Transverse colon (tissue), 4 donors: Measurements from ENCODE around the gene RAPGEFL1. TPM values are rescaled to one million over a fixed set of nuclear protein-coding genes. Genes with fewer than 3 reads are reported as not detected.
A peak's percentile ranks its signal among the peaks of the same experiment; 100 is the strongest.

Experiments used
- DNase-seq: peaks from one replicate; pipeline ENCODE4 v3.0.0-alpha.2; 2019
- H3K27ac ChIP-seq, 4 donors: fragments of 200-600 bp; sonication (generic); 2 replicates each; pipeline ENCODE4 v1.5.1; 2016 to 2018; ENCODE audit warnings: inconsistent platforms in 4 of 4
- H3K27me3 ChIP-seq: fragments of 200-600 bp; sonication (generic); 2 replicates; pipeline ENCODE4 v1.5.1; 2017; ENCODE audit warnings: inconsistent platforms
- H3K36me3 ChIP-seq, 4 donors: fragments of 200-600 bp; sonication (generic); 2 replicates each; pipeline ENCODE4 v1.5.1; 2017 to 2019; ENCODE audit warnings: inconsistent platforms in 4 of 4
- H3K4me1 ChIP-seq, 4 donors: fragments of 200-600 bp; sonication (generic); 2 replicates each; pipeline ENCODE4 v1.5.1; 2017 to 2020; ENCODE audit warnings: inconsistent platforms in 4 of 4
- H3K4me3 ChIP-seq, 4 donors: fragments of 200-600 bp; sonication (generic); 1 replicate in 1 of 4; 2 replicates in 3 of 4; pipeline versions ENCODE4 v1.5.1 to v1.6.1; 2017 to 2019; ENCODE audit warnings: inconsistent platforms in 4 of 4
- H3K9me3 ChIP-seq, 2 donors: fragments of 200-600 bp; sonication (generic); 2 replicates each; pipeline ENCODE4 v1.5.1; 2017 to 2019; ENCODE audit warnings: inconsistent platforms in 2 of 2
- EP300 ChIP-seq: sonication (generic); formaldehyde crosslinking; IDR thresholded peaks from one replicate; pipeline ENCODE4 v1.6.1; 2017; ENCODE audit warnings: antibody characterized with exemption, low read depth
- POLR2A ChIP-seq: fragments of 450-650 bp; IDR thresholded peaks from one replicate; pipeline ENCODE4 v1.6.1; 2016; ENCODE audit warnings: antibody characterized with exemption, mild to moderate bottlenecking, moderate library complexity
- POLR2AphosphoS5 ChIP-seq, 3 donors: sonication (generic); formaldehyde crosslinking; IDR thresholded peaks; one replicate each; pipeline ENCODE4 v1.6.1; 2016; ENCODE audit warnings: antibody characterized with exemption in 3 of 3
- WGBS, 2 donors: methylation state at CpG; one replicate each; pipeline ENCODE4 v1.1.5; 2018; ENCODE audit warnings: low coverage in 1 of 2; 5-methylcytosine and 5-hydroxymethylcytosine counted together
- in situ Hi-C, 4 donors: fragments of 200-750 bp; cut with MboI; loops; one replicate each; pipeline versions ENCODE4 v1.15.0 to v1.15.1; 2017; ENCODE audit warnings: low sequenced_read_pairs in 3 of 4, low pct_ligation_motif_present in 1 of 4, low pct_unique_long_range_greater_than_20kb in 1 of 4
- intact Hi-C: fragments of 100-400 bp; cut with DNase I; formaldehyde crosslinking; loops from one replicate; pipeline ENCODE4 v1.15.1; 2023; ENCODE audit warnings: low total_unique reads
- total RNA-seq, 4 donors: library from RNA; depleted of rRNA; stranded (reverse); fragments of >200 nt; gene quantifications; one replicate each; pipeline ENCODE4 v1.1.0, GENCODE V29; 2016
- TF ChIP-seq, protein P1 (sequence below), 5 experiments: fragments of 200-600 bp in 3 of 5; fragments of 450-650 bp in 2 of 5; sonication (generic) in 3 of 5; IDR thresholded peaks; 1 replicate in 2 of 5; 2 replicates in 3 of 5; pipeline ENCODE4 v1.5.1; 2016 to 2017; ENCODE audit warnings: antibody characterized with exemption in 5 of 5, inconsistent platforms in 3 of 5, mild to moderate bottlenecking in 2 of 5, moderate library complexity in 1 of 5

Gene RAPGEFL1, protein sequence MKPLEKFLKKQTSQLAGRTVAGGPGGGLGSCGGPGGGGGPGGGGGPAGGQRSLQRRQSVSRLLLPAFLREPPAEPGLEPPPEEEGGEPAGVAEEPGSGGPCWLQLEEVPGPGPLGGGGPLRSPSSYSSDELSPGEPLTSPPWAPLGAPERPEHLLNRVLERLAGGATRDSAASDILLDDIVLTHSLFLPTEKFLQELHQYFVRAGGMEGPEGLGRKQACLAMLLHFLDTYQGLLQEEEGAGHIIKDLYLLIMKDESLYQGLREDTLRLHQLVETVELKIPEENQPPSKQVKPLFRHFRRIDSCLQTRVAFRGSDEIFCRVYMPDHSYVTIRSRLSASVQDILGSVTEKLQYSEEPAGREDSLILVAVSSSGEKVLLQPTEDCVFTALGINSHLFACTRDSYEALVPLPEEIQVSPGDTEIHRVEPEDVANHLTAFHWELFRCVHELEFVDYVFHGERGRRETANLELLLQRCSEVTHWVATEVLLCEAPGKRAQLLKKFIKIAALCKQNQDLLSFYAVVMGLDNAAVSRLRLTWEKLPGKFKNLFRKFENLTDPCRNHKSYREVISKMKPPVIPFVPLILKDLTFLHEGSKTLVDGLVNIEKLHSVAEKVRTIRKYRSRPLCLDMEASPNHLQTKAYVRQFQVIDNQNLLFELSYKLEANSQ
- 100 to 1,000 TPM; 220 to 411 (median 308) TPM for total RNA-seq

DNA sequence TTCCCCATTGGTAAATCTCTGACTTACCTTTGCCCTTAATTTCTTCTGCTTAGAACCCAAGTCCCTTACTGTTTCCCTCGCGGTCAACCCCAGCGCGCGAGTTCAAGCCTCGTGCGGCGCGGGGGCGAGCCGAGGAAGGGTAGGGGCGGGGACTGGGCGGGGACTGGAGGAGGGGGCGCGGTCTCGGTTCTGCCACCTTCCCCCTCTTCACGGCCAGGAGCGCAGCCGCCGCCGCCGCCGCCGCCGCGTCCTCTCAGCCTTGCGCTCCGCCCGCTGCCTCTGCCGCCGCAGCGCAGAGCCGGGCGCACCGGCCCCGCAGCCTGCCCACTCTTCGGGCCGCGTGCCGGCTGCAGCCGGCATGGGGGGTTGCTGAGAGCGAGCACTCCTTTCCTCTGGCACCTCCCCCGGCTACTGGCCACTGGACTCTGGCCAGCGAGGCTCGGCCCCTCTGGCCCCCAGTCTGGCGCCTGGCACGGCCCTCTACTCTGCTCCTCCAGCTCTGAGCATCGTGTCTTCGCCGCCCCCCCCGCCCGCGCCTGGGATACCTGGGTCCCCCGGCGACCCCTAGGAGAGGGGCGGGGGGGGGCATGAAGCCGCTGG is at the start of gene RAPGEFL1:
TSS of gene RAPGEFL1 (plus strand) at position 196 of the 600 bp plus-strand sequence. CDS start at position 588, 392 bp downstream.
- WGBS, 2 donors: 0% methylated on average over 1 to 26 of the region's 57 CpGs
- H3K4me3 ChIP-seq: peak within 1 kb of the TSS; percentile 55 to 79 (median 64)
- in situ Hi-C loops (loop anchor here in 1 of 4 donors (25.0 kb wide), 1 partner anchor 110 kb away; the partner anchor contains the start of gene CDC6), intact Hi-C loops (no loop called here)
- no peaks in the 10 kb centered on the region for H3K9me3 ChIP-seq
- peak within 1 kb of the TSS; percentile 89 to 92 (median 91) for H3K27ac ChIP-seq
- H3K27me3 ChIP-seq: no peaks in the 10 kb centered on the region
- peaks cover 9 to 47% (median 33%) of the 10 kb centered on the region in 4 donors for H3K4me1 ChIP-seq
- TF ChIP-seq POLR2AphosphoS5 (IDR thresholded peaks at IDR 0.05) (peak in 2 of 3 donors; percentile 86 to 91), EP300 (no peak), POLR2A (peak; percentile 70)
- TF ChIP-seq, protein P1, sequence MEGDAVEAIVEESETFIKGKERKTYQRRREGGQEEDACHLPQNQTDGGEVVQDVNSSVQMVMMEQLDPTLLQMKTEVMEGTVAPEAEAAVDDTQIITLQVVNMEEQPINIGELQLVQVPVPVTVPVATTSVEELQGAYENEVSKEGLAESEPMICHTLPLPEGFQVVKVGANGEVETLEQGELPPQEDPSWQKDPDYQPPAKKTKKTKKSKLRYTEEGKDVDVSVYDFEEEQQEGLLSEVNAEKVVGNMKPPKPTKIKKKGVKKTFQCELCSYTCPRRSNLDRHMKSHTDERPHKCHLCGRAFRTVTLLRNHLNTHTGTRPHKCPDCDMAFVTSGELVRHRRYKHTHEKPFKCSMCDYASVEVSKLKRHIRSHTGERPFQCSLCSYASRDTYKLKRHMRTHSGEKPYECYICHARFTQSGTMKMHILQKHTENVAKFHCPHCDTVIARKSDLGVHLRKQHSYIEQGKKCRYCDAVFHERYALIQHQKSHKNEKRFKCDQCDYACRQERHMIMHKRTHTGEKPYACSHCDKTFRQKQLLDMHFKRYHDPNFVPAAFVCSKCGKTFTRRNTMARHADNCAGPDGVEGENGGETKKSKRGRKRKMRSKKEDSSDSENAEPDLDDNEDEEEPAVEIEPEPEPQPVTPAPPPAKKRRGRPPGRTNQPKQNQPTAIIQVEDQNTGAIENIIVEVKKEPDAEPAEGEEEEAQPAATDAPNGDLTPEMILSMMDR (IDR thresholded peaks at IDR 0.05): no peak
- DNase-seq: peak; percentile 91
- no peaks in the 10 kb centered on the region for H3K36me3 ChIP-seq

DNA sequence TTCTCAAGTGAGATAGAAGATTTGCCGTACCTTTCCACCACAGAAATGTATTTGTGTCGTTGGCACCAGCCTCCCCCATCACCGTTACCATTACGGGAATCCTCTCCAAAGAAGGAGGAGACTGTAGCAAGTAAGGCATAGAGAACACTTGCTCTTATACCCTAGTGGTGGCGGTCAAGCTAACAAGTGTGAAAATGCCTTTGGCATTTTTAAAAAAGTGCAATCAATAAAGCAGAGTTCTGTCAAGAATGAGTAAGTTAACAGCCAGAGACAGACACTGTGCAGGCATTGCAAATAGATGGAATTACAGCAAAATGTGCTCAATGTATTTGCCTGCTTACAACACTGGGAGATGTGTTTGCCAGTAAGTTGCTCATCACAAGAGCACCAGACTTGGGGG is 47.8 kb upstream of the RAPGEFL1 start:
- Histone ChIP-seq H3K4me3 (no peak overlapping the region), H3K9me3 (no peaks in the 10 kb centered on the region), H3K4me1 (peaks cover 10 to 37% (median 17%) of the 10 kb centered on the region in 4 donors), H3K27me3 (no peaks in the 10 kb centered on the region), H3K36me3 (peaks cover 0 to 75% (median 27%) of the 10 kb centered on the region in 4 donors), H3K27ac (no peak overlapping the region)
- 85% methylated on average over 5 of the region's 5 CpGs for WGBS, 2 donors
- TF ChIP-seq POLR2AphosphoS5 (IDR thresholded peaks at IDR 0.05) (no peak), EP300 (no peak)
- TF ChIP-seq, protein P1 (IDR thresholded peaks at IDR 0.05): no peak
- DNase-seq: no peak
- intact Hi-C loops: loop anchor here (10.0 kb wide), 1 partner anchor 115 kb away; the partner anchor contains the start of gene CSF3
- in situ Hi-C loops: no loop called here

DNA sequence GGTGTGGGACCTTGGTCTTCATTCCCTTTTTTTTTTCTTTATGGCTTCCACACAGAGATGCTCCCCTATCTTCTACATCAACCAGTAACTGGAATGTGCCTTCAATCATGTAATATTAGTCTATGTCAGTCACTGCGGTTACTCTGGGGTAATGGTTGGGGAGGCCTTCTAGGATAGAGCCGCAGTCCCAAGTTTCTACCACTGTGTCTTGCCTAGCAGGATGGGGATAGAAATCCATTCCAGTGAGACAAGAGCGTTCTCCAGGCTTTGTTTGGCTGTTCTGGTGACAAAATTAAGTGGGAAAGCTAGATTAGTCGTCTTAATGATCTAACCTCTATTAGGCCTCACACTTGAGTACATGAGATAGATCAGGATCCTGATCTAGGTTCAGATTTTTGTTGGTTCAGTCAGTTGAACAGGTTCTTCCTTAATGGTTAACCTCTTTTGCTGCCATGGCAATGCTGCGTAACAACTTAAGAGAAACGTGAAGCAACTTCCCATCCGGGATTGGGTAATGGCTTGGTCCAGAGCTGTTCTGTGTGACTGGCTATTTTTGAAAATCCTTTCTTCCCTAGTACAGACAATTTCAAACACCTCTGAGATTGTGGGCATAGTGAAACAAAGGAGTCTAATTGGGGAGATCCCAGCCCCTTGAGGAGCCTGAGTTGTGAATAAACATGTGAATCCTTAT is 46.8 kb upstream of the RAPGEFL1 start:
- in situ Hi-C loops (no loop called here), intact Hi-C loops (no loop called here)
- Histone ChIP-seq H3K36me3 (peaks cover 0 to 85% (median 30%) of the 10 kb centered on the region in 4 donors), H3K4me1 (peaks cover 3 to 32% (median 11%) of the 10 kb centered on the region in 4 donors), H3K4me3 (no peak overlapping the region), H3K9me3 (no peaks in the 10 kb centered on the region), H3K27me3 (no peaks in the 10 kb centered on the region), H3K27ac (peak overlapping the region in 3 of 4 donors; percentile 6 to 15 (median 9))
- WGBS, 2 donors: 61 to 83% methylated on average over 4 to 7 of the region's 7 CpGs
- DNase-seq: no peak
- no peak for TF ChIP-seq POLR2AphosphoS5 (IDR thresholded peaks at IDR 0.05)
- TF ChIP-seq, protein P1 (IDR thresholded peaks at IDR 0.05): no peak
- TF ChIP-seq EP300: no peak
- TF ChIP-seq POLR2A: no peak
